HEK293T (cell line): ENCODE data around the gene MTNR1B.

Experiments
- ARNT ChIP-seq: fragments of 450-650 bp; IDR thresholded peaks from 2 replicates; pipeline ENCODE4 v1.6.1; 2017; ENCODE audit warnings: mild to moderate bottlenecking
- BHLHE40 ChIP-seq: fragments of 450-650 bp; IDR thresholded peaks from 2 replicates; pipeline ENCODE4 v1.6.1; 2016; ENCODE audit warnings: mild to moderate bottlenecking, moderate library complexity, borderline replicate concordance
- CTBP1 ChIP-seq: fragments of 450-650 bp; IDR thresholded peaks from 2 replicates; pipeline ENCODE4 v1.6.1; 2016; ENCODE audit warnings: borderline replicate concordance
- ELF4 ChIP-seq: fragments of 450-650 bp; IDR thresholded peaks from 2 replicates; pipeline ENCODE4 v1.6.1; 2017; ENCODE audit warnings: antibody characterized with exemption
- FOXK2 ChIP-seq: fragments of 450-650 bp; IDR thresholded peaks from 2 replicates; pipeline ENCODE4 v1.6.1; 2016; ENCODE audit warnings: mild to moderate bottlenecking
- FOXM1 ChIP-seq: fragments of 450-650 bp; IDR thresholded peaks from 2 replicates; pipeline ENCODE4 v1.6.1; 2017; ENCODE audit warnings: mild to moderate bottlenecking, borderline replicate concordance
- LEF1 ChIP-seq: fragments of 450-650 bp; IDR thresholded peaks from 2 replicates; pipeline ENCODE4 v1.6.1; 2017; ENCODE audit warnings: mild to moderate bottlenecking, borderline replicate concordance
- NFRKB ChIP-seq: fragments of 450-650 bp; IDR thresholded peaks from 2 replicates; pipeline ENCODE4 v1.6.1; 2016; ENCODE audit warnings: mild to moderate bottlenecking, moderate library complexity
- SP1 ChIP-seq: fragments of 450-650 bp; IDR thresholded peaks from 2 replicates; pipeline ENCODE4 v1.6.1; 2017
- SUZ12 ChIP-seq: fragments of 450-650 bp; IDR thresholded peaks from 2 replicates; pipeline ENCODE4 v1.6.1; 2016; ENCODE audit warnings: mild to moderate bottlenecking
- TARDBP ChIP-seq: fragments of 450-650 bp; IDR thresholded peaks from 2 replicates; pipeline ENCODE4 v1.6.1; 2016
- TF ChIP-seq, protein P1 (sequence below): fragments of 450-650 bp; IDR thresholded peaks from 2 replicates; pipeline ENCODE4 v1.6.1; 2016

DNA sequence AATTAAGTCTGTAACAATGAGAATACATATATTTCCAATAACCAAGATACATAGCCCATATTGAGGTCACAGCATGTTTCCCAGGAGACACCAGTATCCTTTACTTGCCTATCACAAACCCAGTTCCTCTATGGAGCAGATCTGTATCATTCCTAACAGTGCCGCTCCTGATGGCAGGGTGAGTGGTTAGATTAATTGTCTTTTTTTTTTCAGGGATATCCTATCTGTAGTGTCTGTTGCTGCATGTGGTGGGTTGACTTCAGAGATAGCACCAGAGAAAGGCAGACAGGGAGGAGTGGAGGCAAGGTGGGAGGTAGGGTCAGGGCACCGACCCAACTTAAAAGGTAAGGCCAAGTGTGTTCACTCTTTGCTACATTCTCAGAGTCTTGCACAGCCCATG lies 2.8 kb downstream of the MTNR1B start:
- TF ChIP-seq BHLHE40 (no peak), TARDBP (no peak), FOXK2 (no peak), LEF1 (no peak), FOXM1 (no peak), SP1 (no peak), SUZ12 (no peak), ELF4 (no peak), ARNT (no peak), CTBP1 (no peak), NFRKB (no peak)
- TF ChIP-seq, protein P1, sequence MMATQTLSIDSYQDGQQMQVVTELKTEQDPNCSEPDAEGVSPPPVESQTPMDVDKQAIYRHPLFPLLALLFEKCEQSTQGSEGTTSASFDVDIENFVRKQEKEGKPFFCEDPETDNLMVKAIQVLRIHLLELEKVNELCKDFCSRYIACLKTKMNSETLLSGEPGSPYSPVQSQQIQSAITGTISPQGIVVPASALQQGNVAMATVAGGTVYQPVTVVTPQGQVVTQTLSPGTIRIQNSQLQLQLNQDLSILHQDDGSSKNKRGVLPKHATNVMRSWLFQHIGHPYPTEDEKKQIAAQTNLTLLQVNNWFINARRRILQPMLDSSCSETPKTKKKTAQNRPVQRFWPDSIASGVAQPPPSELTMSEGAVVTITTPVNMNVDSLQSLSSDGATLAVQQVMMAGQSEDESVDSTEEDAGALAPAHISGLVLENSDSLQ = no peak
